WTC11 (cell line): ENCODE measurements around the gene GRID2. TPM values are rescaled to one million over a fixed set of nuclear protein-coding genes. Genes with fewer than 3 reads are reported as not detected.

Experiments used
- ATAC-seq: fragments of 200-7000 bp; cut with Tn5 transposase; 2 replicates; pipeline ENCODE4 v1.10.0; 2021; ENCODE audit warnings: mild to moderate bottlenecking, moderate library complexity
- CTCF ChIA-PET: fragments of 300-600 bp; sonication (Branson Sonifier 250); formaldehyde crosslinking; loops from one replicate; lab custom pipeline; 2021; ENCODE audit warnings: antibody characterized with exemption; lab: Charles Lee
- POLR2A ChIA-PET: fragments of 350-600 bp; sonication (Branson Sonifier 250); formaldehyde crosslinking; loops from one replicate; lab custom pipeline; 2021; ENCODE audit warnings: antibody characterized with exemption; lab: Charles Lee
- DNase-seq: peaks from one replicate; pipeline ENCODE4 v3.0.0; 2021; ENCODE audit warnings: low spot score
- H3K27ac Mint-ChIP-seq: 2 replicates; pipeline ENCODE4 v1.8.0; 2021; ENCODE audit warnings: mixed read lengths
- H3K27me3 Mint-ChIP-seq: 2 replicates; pipeline ENCODE4 v1.8.0; 2021; ENCODE audit warnings: low read depth, mild to moderate bottlenecking, moderate library complexity, mixed read lengths
- H3K36me3 Mint-ChIP-seq: 2 replicates; pipeline ENCODE4 v1.8.0; 2021; ENCODE audit warnings: mixed read lengths
- H3K4me1 Mint-ChIP-seq: 2 replicates; pipeline ENCODE4 v1.8.0; 2022; ENCODE audit warnings: mixed read lengths
- H3K4me3 Mint-ChIP-seq: 2 replicates; pipeline ENCODE4 v1.8.0; 2021; ENCODE audit warnings: mild to moderate bottlenecking, moderate library complexity, mixed read lengths
- H3K9me3 Mint-ChIP-seq: 2 replicates; pipeline ENCODE4 v1.8.0; 2021; ENCODE audit warnings: mixed read lengths
- AFF4 ChIP-seq: sonication (generic); formaldehyde crosslinking; IDR thresholded peaks from 2 replicates; pipeline ENCODE4 v1.8.1; 2023; ENCODE audit warnings: mild to moderate bottlenecking, missing genetic modification reagents, borderline replicate concordance
- AR ChIP-seq: fragments of 250-450 bp; sonication (Bioruptor Pico); IDR thresholded peaks from 2 replicates; pipeline ENCODE4 v1.9.0; 2021; ENCODE audit warnings: mild to moderate bottlenecking
- CDX4 ChIP-seq: fragments of 250-450 bp; sonication (Bioruptor Pico); IDR thresholded peaks from 2 replicates; pipeline ENCODE4 v1.9.0; 2021; ENCODE audit warnings: moderate library complexity, mild to moderate bottlenecking, inconsistent platforms, borderline replicate concordance
- KAT7 ChIP-seq: sonication (generic); formaldehyde crosslinking; IDR thresholded peaks from 2 replicates; pipeline ENCODE4 v1.8.1; 2023; ENCODE audit warnings: missing genetic modification reagents, mild to moderate bottlenecking, borderline replicate concordance
- MYBL2 ChIP-seq: sonication (generic); formaldehyde crosslinking; IDR thresholded peaks from 2 replicates; pipeline ENCODE4 v1.8.1; 2023; ENCODE audit warnings: mild to moderate bottlenecking, moderate library complexity, missing genetic modification reagents
- NR2C2 ChIP-seq: sonication (generic); formaldehyde crosslinking; IDR thresholded peaks from 2 replicates; pipeline ENCODE4 v1.8.0; 2022; ENCODE audit warnings: mild to moderate bottlenecking, missing genetic modification reagents
- RELA ChIP-seq: sonication (generic); formaldehyde crosslinking; IDR thresholded peaks from 2 replicates; pipeline ENCODE4 v1.8.1; 2022; ENCODE audit warnings: missing genetic modification reagents, mild to moderate bottlenecking, borderline replicate concordance
- SMAD4 ChIP-seq: sonication (generic); formaldehyde crosslinking; IDR thresholded peaks from 2 replicates; pipeline ENCODE4 v1.8.0; 2022; ENCODE audit warnings: mild to moderate bottlenecking, missing genetic modification reagents
- SP1 ChIP-seq: sonication (generic); formaldehyde crosslinking; conservative IDR thresholded peaks from 2 replicates; pipeline ENCODE4 v1.8.1; 2022; ENCODE audit warnings: missing genetic modification reagents
- TEAD4 ChIP-seq: sonication (generic); formaldehyde crosslinking; IDR thresholded peaks from 2 replicates; pipeline ENCODE4 v1.8.0; 2022; ENCODE audit warnings: mild to moderate bottlenecking, missing genetic modification reagents
- ZBTB21 ChIP-seq: sonication (generic); formaldehyde crosslinking; IDR thresholded peaks from 2 replicates; pipeline ENCODE4 v1.8.1; 2023; ENCODE audit warnings: mild to moderate bottlenecking, missing genetic modification reagents, borderline replicate concordance
- ZNF138 ChIP-seq: sonication (generic); formaldehyde crosslinking; conservative IDR thresholded peaks from 2 replicates; pipeline ENCODE4 v1.8.1; 2022; ENCODE audit warnings: mild to moderate bottlenecking, moderate library complexity, missing genetic modification reagents
- ZNF396 ChIP-seq: fragments of 250-450 bp; sonication (Bioruptor Pico); IDR thresholded peaks from 2 replicates; pipeline ENCODE4 v1.8.0; 2021; ENCODE audit warnings: mild to moderate bottlenecking, moderate library complexity, borderline replicate concordance
- ZNF425 ChIP-seq: fragments of 250-450 bp; sonication (Bioruptor Pico); conservative IDR thresholded peaks from 2 replicates; pipeline ENCODE4 v1.9.0; 2021; ENCODE audit warnings: mild to moderate bottlenecking
- total RNA-seq: library from RNA; stranded (reverse); gene quantifications from 3 replicates; pipeline ENCODE4 v1.2.3, GENCODE V29; 2021

GRID2 gene
- total RNA-seq, 1 experiment from 2014 or later = 26.8 TPM

- TF ChIP-seq MYBL2 (CRISPR knock-in tag) (no peak), TEAD4 (CRISPR knock-in tag) (no peak), ZNF138 (CRISPR knock-in tag) (no peak), CDX4 (CRISPR knock-in tag) (no peak), ZNF425 (no peak)
Observed at GRCh38 chr4:92339676-92340075, 35.9 kb downstream of the GRID2 start (continued).

- ChIA-PET POLR2A (no interaction called here), CTCF (interaction anchor here (1.1 kb wide), 1 partner anchor 43 kb away, joined by 3 read pairs; no protein-coding TSS in a partner anchor)
- Mint-ChIP-seq H3K9me3 (no peaks in the 10 kb centered on the region), H3K4me3 (no peak overlapping the region), H3K36me3 (no peaks in the 10 kb centered on the region), H3K4me1 (peaks cover 4% of the 10 kb centered on the region; the same call in 1 of the 2 replicates), H3K27me3 (no peaks in the 10 kb centered on the region), H3K27ac (no peak overlapping the region; the same call in 1 of the 2 replicates)
- ATAC-seq (no peak), DNase-seq (no peak)
- no peak for TF ChIP-seq NR2C2 (CRISPR knock-in tag)
- no peak for TF ChIP-seq AR (CRISPR knock-in tag)
- TF ChIP-seq SMAD4 = no peak
- no peak for TF ChIP-seq ZNF396 (CRISPR knock-in tag)
- TF ChIP-seq KAT7 (CRISPR knock-in tag) = no peak
- TF ChIP-seq AFF4 (CRISPR knock-in tag) = no peak
- no peak for TF ChIP-seq SP1 (CRISPR knock-in tag)
- no peak for TF ChIP-seq CDX4 (CRISPR knock-in tag)
- no peak for TF ChIP-seq ZBTB21 (CRISPR knock-in tag)
- TF ChIP-seq RELA (CRISPR knock-in tag) = no peak
Observed at GRCh38 chr4:92344216-92344615, 40.5 kb downstream of the GRID2 start.
